Measurements from ENCODE around the gene JPH3.
"Not testable (repeated sequence)": the region's sequence is repeated elsewhere in the genome, so short reads cannot be mapped to it uniquely, and the experiment has no call there.

Gene JPH3

DNA sequence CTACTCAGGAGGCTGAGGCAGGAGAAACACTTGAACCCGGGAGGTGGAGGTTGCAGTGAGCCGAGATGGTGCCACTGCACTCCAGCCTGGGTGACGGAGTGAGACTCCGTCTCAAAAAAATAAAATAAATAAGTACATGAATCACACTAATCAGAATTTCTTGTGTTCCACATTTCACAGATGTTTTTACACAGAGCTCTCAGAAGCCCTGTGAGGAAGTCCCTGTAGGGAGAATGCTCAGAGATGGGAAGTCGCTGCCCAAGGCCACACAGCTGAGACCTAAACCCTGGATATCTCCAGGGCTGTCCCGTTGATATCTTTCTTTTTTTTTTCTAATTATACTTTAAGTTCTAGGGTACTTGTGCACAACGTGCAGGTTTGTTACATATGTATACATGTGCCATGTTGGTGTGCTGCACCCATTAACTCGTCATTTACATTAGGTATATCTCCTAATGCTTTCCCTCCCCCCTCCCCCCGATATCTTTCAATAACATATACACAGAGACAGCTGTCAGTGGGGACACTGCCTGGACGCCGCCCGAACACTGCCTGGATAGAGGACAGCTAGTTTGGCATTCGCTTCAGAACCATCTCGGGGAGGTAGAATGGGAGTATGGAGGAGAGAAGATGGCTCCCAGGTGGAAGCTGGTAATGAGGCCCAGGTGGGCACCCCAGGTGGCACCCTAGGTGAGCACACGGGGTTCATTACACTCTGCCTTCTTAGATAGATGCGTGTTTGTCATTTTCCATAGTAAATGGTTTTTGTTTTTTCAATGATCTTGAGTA, 24.0 kb upstream of the JPH3 start:
- H3K36me3 ChIP-seq (ENCODE audit: insufficient read depth, low read length); H3K9ac ChIP-seq (ENCODE audit: low read length); H3K27ac ChIP-seq (ENCODE audit: low read depth, low read length); H3K4me3 ChIP-seq (ENCODE audit: low read depth in 1 of 2, low read length in 2 of 2); H3K9me3 ChIP-seq (ENCODE audit: low read length); H3K27me3 ChIP-seq (ENCODE audit: control insufficient read depth in 1 of 2, insufficient read depth in 2 of 2, low read length in 2 of 2): not testable (repeated sequence)
- peaks cover 21% of the 10 kb centered on the region for H3K4me1 ChIP-seq (ENCODE audit: insufficient read depth, low read length)

DNA sequence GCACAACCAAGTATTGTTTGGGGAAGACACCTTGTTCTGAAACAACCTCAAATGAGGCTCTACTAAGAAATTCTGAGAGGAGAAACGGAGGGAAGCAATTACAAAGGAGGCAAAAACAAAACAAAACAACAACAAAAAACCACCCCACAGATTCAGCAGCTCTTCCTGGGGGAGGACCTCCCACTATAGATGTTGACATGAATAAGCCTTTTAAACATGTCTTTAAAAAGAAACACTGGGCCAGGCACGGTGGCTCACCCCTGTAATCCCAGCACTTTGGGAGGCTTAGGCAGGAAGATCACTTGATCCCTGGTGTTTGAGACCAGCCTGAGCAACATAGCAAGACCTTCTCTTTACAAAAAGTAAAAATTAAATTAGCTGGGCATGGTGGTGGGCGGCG, 22.6 kb upstream of the JPH3 start:
- H3K27me3 ChIP-seq (ENCODE audit: control insufficient read depth in 1 of 2, insufficient read depth in 2 of 2, low read length in 2 of 2) = no peaks in the 10 kb centered on the region
- no peak overlapping the region for H3K27ac ChIP-seq (ENCODE audit: low read depth, low read length)
- no peaks in the 10 kb centered on the region for H3K36me3 ChIP-seq (ENCODE audit: insufficient read depth, low read length)

DNA sequence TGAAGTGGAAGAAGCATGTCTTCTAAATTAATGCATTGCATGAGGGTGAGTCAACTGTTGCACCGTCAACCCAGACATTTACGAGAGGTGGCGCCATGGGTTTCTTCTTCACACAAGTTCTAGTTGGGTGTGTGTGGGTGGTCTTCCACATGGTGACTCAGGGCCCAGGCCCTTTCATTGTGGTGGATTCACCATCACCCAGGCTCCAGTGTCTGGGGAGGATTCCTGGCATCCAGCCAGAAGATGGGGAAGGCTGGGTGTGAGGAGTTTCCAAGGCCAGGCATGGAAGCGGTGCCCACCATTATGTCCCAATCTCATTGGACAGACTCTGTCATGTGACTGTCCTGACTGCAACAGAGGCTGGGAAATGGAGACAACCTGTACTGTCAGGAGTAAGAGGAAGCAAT, 21.4 kb upstream of the JPH3 start:
- Histone ChIP-seq H3K4me3 (ENCODE audit: low read depth in 1 of 2, low read length in 2 of 2) (no peak overlapping the region), H3K9ac (ENCODE audit: low read length) (no peak overlapping the region), H3K9me3 (ENCODE audit: low read length) (no peaks in the 10 kb centered on the region), H3K36me3 (ENCODE audit: insufficient read depth, low read length) (no peaks in the 10 kb centered on the region), H3K4me1 (ENCODE audit: insufficient read depth, low read length) (peaks cover 21% of the 10 kb centered on the region), H3K27me3 (ENCODE audit: control insufficient read depth in 1 of 2, insufficient read depth in 2 of 2, low read length in 2 of 2) (peaks cover 0 to 5% of the 10 kb centered on the region in 2 donors), H3K27ac (ENCODE audit: low read depth, low read length) (no peak overlapping the region)

More for the DNA sequence above, 22.6 kb upstream of the JPH3 start:
- Histone ChIP-seq H3K9ac (ENCODE audit: low read length) (no peak overlapping the region), H3K9me3 (ENCODE audit: low read length) (no peaks in the 10 kb centered on the region), H3K4me3 (ENCODE audit: low read depth in 1 of 2, low read length in 2 of 2) (no peak overlapping the region), H3K4me1 (ENCODE audit: insufficient read depth, low read length) (peaks cover 21% of the 10 kb centered on the region)

DNA sequence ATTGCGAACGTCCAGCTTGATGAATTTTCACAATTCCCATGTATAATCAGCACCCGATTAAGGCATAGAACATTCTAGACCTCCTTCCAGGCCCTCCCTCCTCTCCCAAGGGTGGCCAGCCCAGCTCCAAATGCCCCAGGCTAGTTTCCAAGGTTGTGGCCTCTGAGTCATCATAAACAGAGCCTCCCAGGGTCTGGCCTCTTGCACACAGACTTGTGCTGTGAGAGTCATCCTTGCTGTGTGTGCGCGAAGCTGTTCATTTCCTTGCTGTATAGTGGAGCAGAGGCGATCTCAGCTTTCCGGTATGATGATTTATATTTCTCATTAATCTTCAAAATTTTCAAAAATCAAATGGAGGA, 20.5 kb upstream of the JPH3 start:
- Histone ChIP-seq H3K27me3 (ENCODE audit: control insufficient read depth in 1 of 2, insufficient read depth in 2 of 2, low read length in 2 of 2) (peaks cover 0 to 5% of the 10 kb centered on the region in 2 donors), H3K36me3 (ENCODE audit: insufficient read depth, low read length) (no peaks in the 10 kb centered on the region), H3K9ac (ENCODE audit: low read length) (no peak overlapping the region), H3K4me1 (ENCODE audit: insufficient read depth, low read length) (peaks cover 21% of the 10 kb centered on the region), H3K27ac (ENCODE audit: low read depth, low read length) (peak overlapping the region; percentile 72), H3K4me3 (ENCODE audit: low read depth in 1 of 2, low read length in 2 of 2) (no peak overlapping the region), H3K9me3 (ENCODE audit: low read length) (no peaks in the 10 kb centered on the region)

DNA sequence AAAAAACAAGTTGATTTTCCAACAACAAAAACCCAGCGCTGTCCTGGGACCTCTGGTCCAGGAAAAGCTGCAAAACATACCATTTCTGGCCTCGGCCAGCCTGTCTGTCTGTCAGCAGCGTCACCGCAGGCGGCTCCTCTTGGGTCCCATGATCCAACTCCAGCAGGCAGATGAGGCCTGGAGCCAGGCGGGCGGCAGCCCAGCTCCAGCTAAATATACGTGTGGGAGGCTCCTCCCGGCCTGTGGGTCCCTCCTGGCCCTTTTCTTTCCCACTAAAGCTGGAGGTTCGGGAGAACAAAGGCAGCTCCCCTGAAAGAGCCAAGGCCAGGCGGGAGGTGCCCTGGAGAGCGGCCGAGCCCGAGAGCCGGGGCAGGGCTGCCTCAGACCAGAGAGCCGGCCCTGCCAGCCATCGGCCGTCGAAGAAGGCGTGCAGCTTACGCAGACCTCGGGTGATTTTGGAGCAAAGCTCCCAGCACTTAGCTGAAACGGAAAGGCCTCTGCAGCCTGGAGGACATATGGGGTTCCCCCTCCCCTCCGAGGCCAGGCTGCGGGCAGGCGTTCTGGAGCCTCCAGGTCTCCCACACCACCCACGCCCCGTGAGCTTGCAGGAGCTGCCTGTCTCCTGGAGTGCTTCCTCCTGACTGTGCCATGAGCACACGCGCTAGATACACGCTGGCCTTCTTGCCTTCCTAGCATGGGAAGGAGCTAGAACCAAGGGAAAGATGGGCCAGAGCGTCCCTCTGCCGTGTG, 19.9 kb upstream of the JPH3 start:
- H3K4me3 ChIP-seq (ENCODE audit: low read depth in 1 of 2, low read length in 2 of 2) = peak overlapping the region in 1 of 2 donors; percentile 27
- H3K4me1 ChIP-seq (ENCODE audit: insufficient read depth, low read length) = peaks cover 21% of the 10 kb centered on the region
- peaks cover 0 to 5% of the 10 kb centered on the region in 2 donors for H3K27me3 ChIP-seq (ENCODE audit: control insufficient read depth in 1 of 2, insufficient read depth in 2 of 2, low read length in 2 of 2)
- H3K9me3 ChIP-seq (ENCODE audit: low read length) = no peaks in the 10 kb centered on the region
- peak overlapping the region; percentile 21 for H3K9ac ChIP-seq (ENCODE audit: low read length)
- no peaks in the 10 kb centered on the region for H3K36me3 ChIP-seq (ENCODE audit: insufficient read depth, low read length)
- H3K27ac ChIP-seq (ENCODE audit: low read depth, low read length) = peak overlapping the region; percentile 72

DNA sequence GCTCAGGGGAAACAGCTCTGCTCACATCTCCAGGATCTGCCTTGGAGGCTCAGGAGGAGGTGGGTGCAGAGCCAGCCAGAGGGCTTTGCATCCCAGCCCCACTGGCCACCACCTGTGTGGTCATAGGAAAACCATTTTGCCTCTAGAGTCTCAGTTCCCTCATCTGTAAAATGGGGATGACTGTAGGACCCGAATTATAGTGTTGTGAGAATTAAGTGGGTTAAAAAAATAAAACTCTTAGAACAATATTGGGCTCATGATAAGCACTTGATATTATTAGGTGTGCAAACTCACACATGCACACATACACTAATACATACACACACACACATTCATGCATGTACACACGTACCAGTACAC, 19.4 kb upstream of the JPH3 start:
- peak overlapping the region in 1 of 2 donors; percentile 27 for H3K4me3 ChIP-seq (ENCODE audit: low read depth in 1 of 2, low read length in 2 of 2)
- H3K27ac ChIP-seq (ENCODE audit: low read depth, low read length) = peak overlapping the region; percentile 72
- H3K36me3 ChIP-seq (ENCODE audit: insufficient read depth, low read length) = no peaks in the 10 kb centered on the region
- peaks cover 21% of the 10 kb centered on the region for H3K4me1 ChIP-seq (ENCODE audit: insufficient read depth, low read length)
- H3K9ac ChIP-seq (ENCODE audit: low read length) = peak overlapping the region; percentile 21
- peaks cover 0 to 5% of the 10 kb centered on the region in 2 donors for H3K27me3 ChIP-seq (ENCODE audit: control insufficient read depth in 1 of 2, insufficient read depth in 2 of 2, low read length in 2 of 2)
- no peaks in the 10 kb centered on the region for H3K9me3 ChIP-seq (ENCODE audit: low read length)

DNA sequence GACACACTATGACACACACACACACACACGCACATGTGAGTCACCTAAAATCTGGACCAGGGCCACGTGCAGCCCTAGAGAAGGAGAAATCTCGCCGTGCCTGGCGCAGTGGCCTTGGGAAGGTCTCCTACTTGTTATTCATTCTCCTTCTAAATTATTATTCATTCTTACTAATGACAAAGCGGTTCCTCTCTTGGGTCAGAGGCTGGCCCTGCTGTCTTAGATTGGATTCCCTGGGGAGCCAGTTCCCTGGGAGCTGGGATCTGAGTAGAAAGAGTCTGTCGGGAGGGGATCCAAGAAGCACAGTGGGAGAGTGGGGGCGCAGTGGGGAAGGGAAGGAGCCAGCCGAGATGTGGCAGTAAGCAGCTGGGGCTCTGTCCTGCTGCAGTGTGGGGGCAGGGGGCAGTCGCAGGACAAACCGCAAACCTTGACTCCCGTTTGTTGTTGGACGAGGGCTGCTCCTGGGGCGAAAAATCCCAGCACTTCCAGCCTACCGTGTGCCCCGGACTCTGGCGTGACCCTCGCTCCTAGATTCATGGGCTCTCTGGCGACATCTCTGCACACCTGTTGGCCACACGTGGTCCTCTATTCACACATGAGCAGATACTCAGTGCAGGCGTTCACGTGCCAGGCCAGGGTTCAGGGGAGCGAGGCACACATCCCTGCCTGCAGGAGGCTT, 18.7 kb upstream of the JPH3 start:
- peaks cover 21% of the 10 kb centered on the region for H3K4me1 ChIP-seq (ENCODE audit: insufficient read depth, low read length)
- no peak overlapping the region for H3K4me3 ChIP-seq (ENCODE audit: low read depth in 1 of 2, low read length in 2 of 2)
- H3K36me3 ChIP-seq (ENCODE audit: insufficient read depth, low read length) = no peaks in the 10 kb centered on the region
- H3K27me3 ChIP-seq (ENCODE audit: control insufficient read depth in 1 of 2, insufficient read depth in 2 of 2, low read length in 2 of 2) = peaks cover 0 to 5% of the 10 kb centered on the region in 2 donors
- H3K9ac ChIP-seq (ENCODE audit: low read length) = no peak overlapping the region
- no peak overlapping the region for H3K27ac ChIP-seq (ENCODE audit: low read depth, low read length)
- no peaks in the 10 kb centered on the region for H3K9me3 ChIP-seq (ENCODE audit: low read length)

DNA sequence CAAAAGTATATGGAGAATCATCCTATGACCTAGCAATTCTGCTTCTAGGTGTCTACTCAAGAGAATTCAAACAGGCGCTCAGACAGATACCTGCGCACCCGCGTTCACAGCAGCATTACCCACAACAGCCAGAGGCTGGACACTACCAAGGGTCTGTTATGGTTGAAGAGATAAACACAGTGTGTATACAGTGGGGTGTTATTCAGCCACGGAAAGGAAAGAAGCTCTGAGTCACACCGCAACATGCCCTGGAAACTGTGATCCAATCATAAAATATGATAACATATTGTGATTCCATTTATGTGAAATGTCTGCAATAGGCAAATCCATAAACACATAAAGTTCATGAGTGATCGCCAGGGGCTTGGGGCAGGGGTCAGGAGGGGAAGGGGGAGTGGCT, 18.0 kb upstream of the JPH3 start:
- H3K9ac ChIP-seq (ENCODE audit: low read length) = no peak overlapping the region
- H3K27ac ChIP-seq (ENCODE audit: low read depth, low read length) = no peak overlapping the region
- no peak overlapping the region for H3K4me3 ChIP-seq (ENCODE audit: low read depth in 1 of 2, low read length in 2 of 2)
- no peaks in the 10 kb centered on the region for H3K36me3 ChIP-seq (ENCODE audit: insufficient read depth, low read length)
- H3K9me3 ChIP-seq (ENCODE audit: low read length) = no peaks in the 10 kb centered on the region
- peaks cover 0 to 5% of the 10 kb centered on the region in 2 donors for H3K27me3 ChIP-seq (ENCODE audit: control insufficient read depth in 1 of 2, insufficient read depth in 2 of 2, low read length in 2 of 2)
- H3K4me1 ChIP-seq (ENCODE audit: insufficient read depth, low read length) = peaks cover 26% of the 10 kb centered on the region

DNA sequence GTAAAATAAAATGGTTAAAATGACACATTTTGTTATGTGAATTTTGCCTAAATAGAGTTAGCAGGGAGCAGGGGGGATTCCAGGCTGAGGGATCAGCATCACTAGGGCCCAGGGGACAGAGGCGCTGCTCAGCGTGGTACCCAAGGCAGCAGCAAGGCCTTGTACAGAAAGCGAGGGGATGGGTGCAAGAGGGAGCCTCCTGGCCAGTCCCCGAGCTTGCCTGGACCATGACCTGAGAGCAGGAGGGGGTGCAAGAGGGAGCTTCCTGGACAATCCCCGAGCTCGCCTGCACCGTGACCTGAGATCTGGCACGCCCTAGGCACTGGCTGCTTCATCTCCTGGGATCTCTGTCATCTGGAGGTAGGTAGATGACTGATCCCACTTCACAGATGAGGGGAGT, 17.3 kb upstream of the JPH3 start:
- H3K36me3 ChIP-seq (ENCODE audit: insufficient read depth, low read length) = no peaks in the 10 kb centered on the region
- H3K9ac ChIP-seq (ENCODE audit: low read length) = no peak overlapping the region
- H3K4me1 ChIP-seq (ENCODE audit: insufficient read depth, low read length) = peaks cover 26% of the 10 kb centered on the region
- no peaks in the 10 kb centered on the region for H3K9me3 ChIP-seq (ENCODE audit: low read length)
- peaks cover 0 to 5% of the 10 kb centered on the region in 2 donors for H3K27me3 ChIP-seq (ENCODE audit: control insufficient read depth in 1 of 2, insufficient read depth in 2 of 2, low read length in 2 of 2)
- H3K27ac ChIP-seq (ENCODE audit: low read depth, low read length) = no peak overlapping the region
- no peak overlapping the region for H3K4me3 ChIP-seq (ENCODE audit: low read depth in 1 of 2, low read length in 2 of 2)

DNA sequence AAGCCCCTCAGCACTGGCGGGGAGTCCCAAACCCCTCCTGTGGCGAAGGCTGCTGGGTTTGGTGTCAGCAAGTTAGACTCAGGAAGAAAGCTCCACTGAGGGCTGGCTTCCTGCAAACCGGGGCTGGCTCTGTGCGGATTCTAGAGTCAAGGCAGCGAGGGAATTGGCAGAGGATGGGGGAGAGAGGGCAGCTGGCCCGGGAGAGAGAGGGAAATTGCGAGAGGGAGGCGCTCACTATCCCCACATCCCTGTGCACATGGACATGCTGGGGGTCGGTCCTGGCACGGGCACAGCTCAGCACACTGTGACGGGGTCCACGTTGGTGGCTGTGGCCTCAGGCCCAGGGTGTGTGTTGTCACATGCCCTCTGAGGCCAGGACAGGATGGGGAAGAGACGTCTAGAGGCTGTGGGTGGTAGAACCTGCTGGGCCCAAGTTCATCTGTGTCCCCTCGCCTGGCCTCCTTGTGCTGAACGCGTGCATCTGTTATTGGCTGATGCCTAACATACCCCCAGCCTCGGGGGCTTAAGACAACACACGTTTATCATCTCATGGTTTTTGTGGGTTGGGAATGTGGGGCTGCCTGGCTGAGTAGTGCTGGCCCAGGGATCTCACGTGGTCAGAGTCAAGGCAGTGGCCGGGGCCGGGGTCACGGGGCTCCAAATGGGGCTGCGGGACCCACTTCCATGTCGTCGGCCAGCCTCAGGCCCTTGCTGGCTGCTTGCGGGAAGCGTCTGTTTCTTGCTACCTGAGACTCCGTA, 16.7 kb upstream of the JPH3 start:
- Histone ChIP-seq H3K4me3 (ENCODE audit: low read depth in 1 of 2, low read length in 2 of 2) (no peak overlapping the region), H3K4me1 (ENCODE audit: insufficient read depth, low read length) (peaks cover 26% of the 10 kb centered on the region), H3K36me3 (ENCODE audit: insufficient read depth, low read length) (no peaks in the 10 kb centered on the region), H3K27ac (ENCODE audit: low read depth, low read length) (no peak overlapping the region), H3K9ac (ENCODE audit: low read length) (no peak overlapping the region), H3K9me3 (ENCODE audit: low read length) (no peaks in the 10 kb centered on the region), H3K27me3 (ENCODE audit: control insufficient read depth in 1 of 2, insufficient read depth in 2 of 2, low read length in 2 of 2) (peaks cover 0 to 5% of the 10 kb centered on the region in 2 donors)

DNA sequence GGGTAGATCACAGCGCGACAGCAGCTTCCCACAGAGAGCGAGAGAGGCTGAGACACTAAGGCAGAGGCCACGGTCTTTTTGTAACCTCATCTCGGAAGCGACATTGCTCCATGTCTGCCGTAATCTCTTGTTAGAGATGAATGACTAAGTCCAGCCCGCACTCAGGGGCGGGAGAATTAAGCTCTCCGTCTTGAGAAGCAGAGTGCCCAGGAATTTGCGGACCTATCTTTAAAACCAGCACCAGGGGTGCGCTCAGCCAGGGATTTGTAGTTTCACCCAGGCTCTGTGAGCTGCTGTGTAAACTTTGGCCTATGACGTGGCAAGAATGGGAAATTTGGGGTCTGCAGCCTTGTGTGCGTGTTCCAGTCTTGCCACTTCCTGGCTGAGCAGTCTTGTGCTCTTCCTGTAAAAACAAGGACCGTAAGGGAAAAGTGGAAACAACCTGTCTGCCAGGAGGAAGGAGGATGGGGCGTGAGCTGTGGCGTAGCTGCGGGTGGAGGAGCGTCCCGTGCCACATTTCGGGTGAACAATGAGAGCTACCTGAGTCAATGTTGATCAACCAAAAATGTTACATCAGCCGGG, 16.0 kb upstream of the JPH3 start:
- H3K27me3 ChIP-seq (ENCODE audit: control insufficient read depth in 1 of 2, insufficient read depth in 2 of 2, low read length in 2 of 2) = peaks cover 0 to 5% of the 10 kb centered on the region in 2 donors

More for the DNA sequence above, 16.0 kb upstream of the JPH3 start:
- Histone ChIP-seq H3K9ac (ENCODE audit: low read length) (no peak overlapping the region), H3K4me3 (ENCODE audit: low read depth in 1 of 2, low read length in 2 of 2) (no peak overlapping the region), H3K4me1 (ENCODE audit: insufficient read depth, low read length) (peaks cover 22% of the 10 kb centered on the region), H3K9me3 (ENCODE audit: low read length) (no peaks in the 10 kb centered on the region), H3K27ac (ENCODE audit: low read depth, low read length) (no peak overlapping the region), H3K36me3 (ENCODE audit: insufficient read depth, low read length) (no peaks in the 10 kb centered on the region)
